Mesodermal cell (in vitro differentiated cells): ENCODE results near the gene IL1RL1.
A peak's percentile ranks its signal among the peaks of the same experiment; 100 is the strongest.
"Not testable (repeated sequence)": the region's sequence is repeated elsewhere in the genome, so short reads cannot be mapped to it uniquely, and the experiment has no call there.

Experiments
- H3K27ac ChIP-seq: 2 replicates; pipeline ENCODE4 v1.7.0; 2013; ENCODE audit warnings: mild to moderate bottlenecking, low read depth, low read length, moderate library complexity; ENCODE audit not compliant: severe bottlenecking
- H3K36me3 ChIP-seq: 2 replicates; pipeline ENCODE4 v1.7.1; 2013; ENCODE audit warnings: mild to moderate bottlenecking, low read length, moderate library complexity; ENCODE audit not compliant: control insufficient read depth, insufficient read depth
- H3K4me1 ChIP-seq: one replicate; pipeline ENCODE4 v1.7.1; 2013; ENCODE audit warnings: mild to moderate bottlenecking, low read length; ENCODE audit not compliant: insufficient read depth, control insufficient read depth, poor library complexity, severe bottlenecking
- H3K4me3 ChIP-seq: 2 replicates; pipeline ENCODE4 v1.7.0; 2013; ENCODE audit warnings: low read length, control low read depth, mild to moderate bottlenecking; ENCODE audit not compliant: insufficient read depth, poor library complexity, severe bottlenecking; ENCODE audit errors: extremely low read depth
- H3K9me3 ChIP-seq: 2 replicates; pipeline ENCODE4 v1.7.1; 2013; ENCODE audit warnings: mild to moderate bottlenecking, low read length, moderate library complexity; ENCODE audit not compliant: control insufficient read depth
- WGBS, 2 experiments: methylation state at CpG; one replicate each; pipeline ENCODE4 v1.1.5; 2013; ENCODE audit warnings: missing lambda C conversion rate in 2 of 2; ENCODE audit not compliant: insufficient coverage in 2 of 2; 5-methylcytosine and 5-hydroxymethylcytosine counted together

IL1RL1 gene

DNA sequence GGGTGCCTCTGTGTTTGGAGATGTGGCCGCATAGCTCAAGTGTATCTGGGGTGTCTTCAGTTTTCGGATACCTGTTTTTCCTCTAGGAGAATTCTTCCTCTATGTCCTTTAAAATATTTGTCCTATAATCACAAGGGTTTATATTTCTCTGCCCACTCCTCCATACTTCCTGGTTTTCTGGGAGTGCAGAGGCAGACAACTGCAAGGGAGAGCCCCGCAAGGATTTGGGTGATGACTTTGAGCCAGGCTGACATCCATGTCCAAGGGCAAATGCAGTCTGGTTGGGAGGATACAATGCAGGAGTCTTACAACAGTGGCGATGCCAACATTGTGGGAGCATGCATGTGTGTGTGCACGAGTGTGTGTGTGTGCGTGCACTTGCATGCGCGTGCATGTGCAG lies 2.1 kb downstream of the IL1RL1 start:
- 60 to 80% methylated on average over 1 to 5 of the region's 8 CpGs for WGBS, 2 experiments
- Histone ChIP-seq H3K4me3 (no peak overlapping the region), H3K9me3 (no peaks in the 10 kb centered on the region), H3K4me1 (peaks cover 37% of the 10 kb centered on the region), H3K27ac (no peak overlapping the region), H3K36me3 (no peaks in the 10 kb centered on the region)

DNA sequence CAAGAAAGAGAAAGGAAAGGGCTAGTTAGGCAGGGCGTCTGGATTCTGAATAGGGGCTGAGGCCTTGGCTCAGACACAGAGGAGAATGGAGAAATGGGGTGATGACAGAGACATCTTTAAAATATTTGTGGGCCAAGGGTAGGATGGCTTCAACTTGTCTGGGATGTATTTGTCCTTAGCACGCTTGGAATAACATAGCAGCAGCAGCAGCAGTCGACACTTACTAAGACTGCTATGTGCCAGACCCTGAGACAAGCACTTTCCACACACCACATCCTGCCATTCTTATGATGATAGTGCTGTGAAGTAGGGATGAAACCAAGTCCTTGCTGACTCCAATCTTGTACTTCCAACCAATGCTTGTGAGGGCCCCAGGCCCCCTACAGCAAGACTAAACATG lies 2.6 kb downstream of the IL1RL1 start:
- Histone ChIP-seq H3K9me3 (no peaks in the 10 kb centered on the region), H3K4me3 (no peak overlapping the region), H3K4me1 (peaks cover 37% of the 10 kb centered on the region), H3K36me3 (no peaks in the 10 kb centered on the region), H3K27ac (no peak overlapping the region)
- 100% methylated on average over 1 to 2 of the region's 3 CpGs for WGBS, 2 experiments

DNA sequence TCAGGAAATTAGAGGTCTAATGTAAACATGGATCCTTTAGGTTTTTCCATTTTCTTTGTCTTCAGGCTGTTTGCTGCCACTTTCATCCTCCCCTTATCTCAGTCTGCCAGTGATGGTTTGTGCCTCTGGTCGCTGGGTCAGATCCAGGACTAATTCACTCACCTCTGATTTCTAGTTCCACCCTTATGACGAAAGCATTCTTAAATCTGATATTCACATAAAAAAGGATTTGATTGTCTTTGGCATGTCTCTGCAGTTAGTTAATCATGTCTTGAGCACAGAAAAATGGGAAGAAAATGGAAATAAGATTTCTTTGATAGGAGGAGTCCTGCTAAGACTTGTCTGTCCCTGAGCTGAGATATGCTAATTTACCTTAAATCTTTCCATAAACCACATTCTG lies 4.6 kb downstream of the IL1RL1 start:
- Histone ChIP-seq H3K36me3 (no peaks in the 10 kb centered on the region), H3K4me1 (peaks cover 32% of the 10 kb centered on the region), H3K9me3 (no peaks in the 10 kb centered on the region), H3K4me3 (no peak overlapping the region), H3K27ac (no peak overlapping the region)
- 60% methylated on average over 1 of the region's 2 CpGs; no CpG with 5 or more reads in 1 of the 2 experiments for WGBS, 2 experiments

DNA sequence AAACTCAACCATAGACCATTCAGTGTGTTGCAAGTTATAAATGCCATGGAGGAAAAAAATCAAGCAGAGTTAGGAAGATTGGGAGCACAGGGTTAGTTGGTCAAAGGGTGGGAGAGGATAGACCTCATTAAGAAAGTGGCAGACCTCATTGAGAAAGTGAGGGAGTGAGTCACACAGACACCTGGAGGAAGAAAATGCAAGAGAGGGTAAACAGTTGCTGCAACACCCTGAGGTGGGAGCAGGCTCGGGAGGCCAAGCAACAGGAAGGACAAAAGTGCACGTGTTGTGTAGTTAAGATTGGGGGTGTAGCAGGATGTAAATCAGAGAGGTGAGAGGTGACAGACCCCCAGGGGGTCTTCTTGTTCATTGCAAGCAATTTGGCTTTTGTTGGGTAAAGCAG lies 6.4 kb downstream of the IL1RL1 start:
- Histone ChIP-seq H3K4me1 (peaks cover 41% of the 10 kb centered on the region), H3K4me3 (no peak overlapping the region), H3K36me3 (no peaks in the 10 kb centered on the region), H3K27ac (no peak overlapping the region), H3K9me3 (no peaks in the 10 kb centered on the region)
- WGBS, 2 experiments = 46 to 53% methylated on average over 2 of the region's 2 CpGs

DNA sequence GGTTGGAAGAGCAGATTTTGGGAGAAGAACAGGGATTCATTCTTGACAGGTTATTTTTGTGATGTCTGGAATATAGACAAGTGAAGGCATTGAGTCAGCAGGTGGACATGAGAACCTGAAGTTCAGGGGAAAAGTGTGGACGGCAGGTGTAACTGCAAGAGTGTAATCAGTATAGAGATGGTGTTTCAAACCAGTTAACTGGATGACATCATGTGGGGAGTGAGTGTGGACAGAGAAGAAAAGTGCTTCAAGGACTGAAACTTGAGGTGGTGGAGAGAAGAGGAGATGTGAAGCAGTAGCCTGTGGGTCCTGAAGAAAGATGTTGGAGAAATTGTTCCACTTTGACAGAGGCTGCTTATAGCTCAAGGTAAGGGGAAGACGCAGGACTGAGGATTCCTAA lies 7.1 kb downstream of the IL1RL1 start:
- Histone ChIP-seq H3K4me1 (peaks cover 35% of the 10 kb centered on the region), H3K36me3 (no peaks in the 10 kb centered on the region), H3K4me3 (no peak overlapping the region), H3K9me3 (no peaks in the 10 kb centered on the region), H3K27ac (no peak overlapping the region)
- 87 to 92% methylated on average over 1 of the region's 2 CpGs for WGBS, 2 experiments

DNA sequence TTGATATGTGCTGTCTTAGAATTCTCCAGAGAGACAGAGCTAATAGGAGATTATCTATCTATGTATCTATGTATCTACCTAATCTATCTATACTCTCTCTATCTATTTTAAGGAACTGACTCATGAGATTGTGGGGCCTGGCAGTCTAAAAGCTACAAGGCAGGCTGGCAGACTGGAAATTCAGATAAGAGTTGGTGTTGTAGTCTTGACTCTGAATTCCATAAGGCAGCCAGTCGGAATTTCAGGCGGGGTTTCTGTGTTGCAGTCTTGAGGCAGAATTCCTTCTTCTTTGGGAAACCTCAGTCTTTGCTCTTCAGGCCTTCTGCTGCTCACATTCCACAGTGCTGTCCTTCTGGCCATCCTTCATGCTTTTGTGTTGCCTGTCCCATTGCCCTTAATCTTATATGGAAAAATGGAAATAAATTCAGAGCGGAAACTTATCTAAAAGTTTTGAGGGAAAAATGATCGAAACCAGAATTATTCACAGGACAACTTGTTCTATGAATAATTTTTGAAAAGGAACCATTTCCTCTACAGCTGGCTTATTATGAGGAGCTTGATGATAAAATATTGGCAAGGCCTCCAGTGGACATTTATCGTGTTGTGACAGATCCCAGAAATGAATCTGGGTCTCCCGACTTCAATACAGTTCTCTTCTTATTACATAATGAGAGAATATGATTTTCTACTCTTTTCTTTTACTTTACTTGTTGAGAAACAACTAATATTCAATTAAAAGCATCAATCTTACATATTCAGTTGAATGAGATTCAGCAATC lies 10.8 kb downstream of the IL1RL1 start:
- Histone ChIP-seq H3K9me3 (no peaks in the 10 kb centered on the region), H3K4me1 (peaks cover 18% of the 10 kb centered on the region), H3K36me3 (no peaks in the 10 kb centered on the region), H3K4me3 (no peak overlapping the region), H3K27ac (peak overlapping the region; percentile 50)
- WGBS, 2 experiments = 89% methylated on average over 2 of the region's 6 CpGs; no CpG with 5 or more reads in 1 of the 2 experiments

DNA sequence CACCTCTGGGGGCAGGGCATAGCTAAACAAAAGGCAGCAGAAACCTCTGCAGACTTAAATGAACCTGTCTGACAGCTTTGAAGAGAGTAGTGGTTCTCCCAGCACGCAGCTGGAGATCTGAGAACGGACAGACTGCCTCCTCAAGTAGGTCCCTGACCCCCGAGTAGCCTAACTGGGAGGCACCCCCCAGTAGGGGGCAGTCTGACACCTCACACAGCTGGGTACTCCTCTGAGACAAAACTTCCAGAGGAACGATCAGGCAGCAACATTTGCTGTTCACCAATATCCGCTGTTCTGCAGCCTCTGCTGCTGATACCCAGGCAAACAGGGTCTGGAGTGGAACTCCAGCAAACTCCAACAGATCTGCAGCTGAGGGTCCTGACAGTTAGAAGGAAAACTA lies 13.6 kb downstream of the IL1RL1 start:
- not testable (repeated sequence) for H3K27ac ChIP-seq, H3K4me3 ChIP-seq, H3K36me3 ChIP-seq, H3K9me3 ChIP-seq
- peaks cover 18% of the 10 kb centered on the region for H3K4me1 ChIP-seq
- 95 to 100% methylated on average over 4 of the region's 5 CpGs for WGBS, 2 experiments

DNA sequence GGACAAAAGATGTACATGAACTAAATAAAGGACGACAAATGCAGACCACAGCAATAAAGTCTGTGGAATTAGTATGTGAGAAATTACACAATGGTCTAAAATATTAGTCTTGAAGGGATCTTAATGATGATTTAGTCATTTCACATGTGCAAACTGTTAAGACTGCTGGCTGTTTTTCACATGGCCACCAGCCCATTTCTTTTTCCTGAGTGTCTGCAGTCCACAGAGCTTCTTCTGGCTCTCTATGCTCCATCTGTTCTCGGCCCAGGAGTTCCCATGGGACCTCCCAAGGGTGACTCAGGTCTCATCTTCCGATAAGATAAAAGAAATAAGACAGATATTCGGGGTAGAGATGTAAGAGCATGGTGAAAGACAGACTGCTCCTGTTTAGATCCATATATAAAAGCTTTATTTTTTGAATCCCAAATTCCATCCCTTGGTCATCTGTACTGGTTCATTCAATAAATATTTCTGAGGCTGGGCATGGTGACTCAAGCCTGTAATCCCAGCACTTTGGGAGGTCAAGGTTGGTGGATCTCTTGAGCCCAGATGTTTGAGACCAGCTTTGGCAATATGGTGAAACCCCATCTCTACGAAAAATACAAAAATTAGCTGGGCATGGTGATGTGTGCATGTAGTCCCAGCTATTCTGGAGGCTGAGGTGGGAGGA lies 20.1 kb downstream of the IL1RL1 start:
- no peak overlapping the region for H3K27ac ChIP-seq
- WGBS, 2 experiments = 100% methylated on average over 1 of the region's 5 CpGs; no CpG with 5 or more reads in 1 of the 2 experiments
- no peak overlapping the region for H3K4me3 ChIP-seq
- H3K4me1 ChIP-seq = peaks cover 7% of the 10 kb centered on the region
- no peaks in the 10 kb centered on the region for H3K36me3 ChIP-seq
- no peaks in the 10 kb centered on the region for H3K9me3 ChIP-seq

DNA sequence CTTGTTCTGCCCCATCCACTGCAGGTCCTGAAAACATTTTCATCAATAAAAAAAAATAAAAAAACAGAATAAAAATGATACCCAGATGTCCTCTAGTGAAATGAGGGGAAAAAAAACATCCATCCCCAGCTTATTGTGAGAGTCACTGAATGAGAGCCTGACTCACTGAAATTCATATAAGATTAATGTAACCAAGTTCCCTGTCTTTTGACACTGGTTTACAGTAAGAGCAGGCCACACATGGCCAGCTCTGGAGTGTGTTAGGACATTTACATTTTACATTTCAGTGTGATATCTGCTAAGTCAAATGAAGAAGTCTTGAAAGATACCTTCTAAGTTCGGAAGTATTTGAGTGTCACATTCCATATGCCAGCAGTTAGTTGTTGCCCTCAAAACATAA lies 23.1 kb downstream of the IL1RL1 start:
- no peaks in the 10 kb centered on the region for H3K36me3 ChIP-seq
- no peak overlapping the region for H3K4me3 ChIP-seq
- peaks cover 22% of the 10 kb centered on the region for H3K4me1 ChIP-seq
- H3K9me3 ChIP-seq = no peaks in the 10 kb centered on the region
- WGBS, 2 experiments = 88% methylated on average over 1 of the region's 1 CpG
- H3K27ac ChIP-seq = no peak overlapping the region

DNA sequence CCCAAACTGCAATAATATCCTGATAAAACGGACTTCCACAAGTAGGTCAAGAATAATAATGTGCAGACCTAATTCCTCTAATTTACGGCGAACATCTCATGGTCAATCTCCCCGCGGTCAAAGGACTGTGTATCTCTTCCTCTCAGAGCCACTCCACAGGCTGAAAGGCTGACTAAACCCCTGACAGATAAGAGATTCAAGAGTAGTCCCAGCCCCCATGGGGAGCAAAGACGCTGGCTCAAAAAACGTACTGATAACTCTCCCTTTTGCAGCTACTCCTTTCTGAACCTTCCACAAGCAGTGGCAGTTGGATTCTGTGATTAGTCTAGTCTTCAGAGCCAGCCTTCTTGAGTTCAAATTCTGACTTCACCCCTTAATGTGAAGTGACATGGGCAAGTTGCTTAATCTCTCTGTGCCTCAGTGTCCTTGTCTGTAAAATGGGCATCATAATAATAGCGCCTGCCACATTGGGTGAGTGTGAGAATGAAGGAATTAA lies 24.6 kb downstream of the IL1RL1 start:
- H3K4me1 ChIP-seq = peaks cover 22% of the 10 kb centered on the region
- peak overlapping the region; percentile 24 for H3K27ac ChIP-seq
- 55 to 89% methylated on average over 5 of the region's 8 CpGs for WGBS, 2 experiments
- H3K4me3 ChIP-seq = no peak overlapping the region
- no peaks in the 10 kb centered on the region for H3K9me3 ChIP-seq
- H3K36me3 ChIP-seq = no peaks in the 10 kb centered on the region

DNA sequence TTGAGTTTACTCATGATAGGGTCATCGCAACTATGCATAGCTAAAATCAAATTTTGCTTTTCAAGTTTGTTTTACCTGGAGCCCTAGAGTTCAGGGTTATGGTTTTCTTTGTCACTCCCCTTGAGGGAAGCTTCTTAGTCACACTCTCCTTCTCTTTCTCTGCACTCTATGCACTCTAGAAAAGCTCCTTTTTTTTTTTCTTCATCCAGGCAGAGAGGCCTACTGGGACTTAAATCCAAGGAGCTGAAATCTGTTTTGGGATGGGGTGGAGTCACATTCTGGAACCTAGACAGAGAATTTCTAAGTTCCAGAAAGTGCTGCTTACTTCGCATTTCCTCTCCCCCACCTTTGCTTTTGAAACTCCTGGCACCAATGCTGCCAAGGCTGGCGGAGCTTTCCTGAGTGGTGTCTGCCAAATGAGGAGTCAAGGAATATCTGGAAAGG lies 25.2 kb downstream of the IL1RL1 start:
- H3K9me3 ChIP-seq = no peaks in the 10 kb centered on the region
- H3K4me3 ChIP-seq = no peak overlapping the region
- 80 to 100% methylated on average over 1 to 2 of the region's 3 CpGs for WGBS, 2 experiments
- H3K27ac ChIP-seq = no peak overlapping the region
- H3K4me1 ChIP-seq = peaks cover 22% of the 10 kb centered on the region
- H3K36me3 ChIP-seq = no peaks in the 10 kb centered on the region
